ENCODE results near the gene PDCL3.

DNA sequence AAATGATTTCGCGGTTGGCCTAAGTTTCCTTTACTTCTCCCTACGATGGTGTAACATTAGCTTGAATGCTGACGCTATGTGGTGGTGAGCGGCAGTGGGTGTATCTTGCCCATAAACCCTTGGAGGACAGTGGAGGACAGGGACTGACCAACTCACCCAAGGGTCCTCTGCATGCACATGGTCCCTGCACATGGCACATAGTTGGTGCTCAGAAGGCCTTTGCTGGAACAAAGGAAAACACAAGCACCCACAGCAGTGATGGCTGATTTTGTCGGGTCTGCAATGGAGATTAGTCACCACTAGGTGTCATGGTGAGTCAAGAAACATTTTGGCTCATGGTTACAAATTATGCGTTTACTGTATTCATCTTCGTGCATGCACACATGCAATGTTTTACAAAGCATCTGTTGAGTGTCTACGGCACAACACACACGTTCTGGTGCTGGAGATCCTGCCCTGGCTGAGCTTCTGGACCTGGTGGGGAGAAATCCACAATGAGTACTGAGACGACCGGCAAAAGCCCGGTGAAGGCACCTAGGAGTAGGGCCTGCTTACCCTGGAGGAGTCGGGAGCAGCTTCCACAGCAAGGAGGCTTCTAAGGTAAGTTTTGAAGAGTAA, 44.0 kb downstream of the PDCL3 start:
- TF ChIP-seq, protein P1, sequence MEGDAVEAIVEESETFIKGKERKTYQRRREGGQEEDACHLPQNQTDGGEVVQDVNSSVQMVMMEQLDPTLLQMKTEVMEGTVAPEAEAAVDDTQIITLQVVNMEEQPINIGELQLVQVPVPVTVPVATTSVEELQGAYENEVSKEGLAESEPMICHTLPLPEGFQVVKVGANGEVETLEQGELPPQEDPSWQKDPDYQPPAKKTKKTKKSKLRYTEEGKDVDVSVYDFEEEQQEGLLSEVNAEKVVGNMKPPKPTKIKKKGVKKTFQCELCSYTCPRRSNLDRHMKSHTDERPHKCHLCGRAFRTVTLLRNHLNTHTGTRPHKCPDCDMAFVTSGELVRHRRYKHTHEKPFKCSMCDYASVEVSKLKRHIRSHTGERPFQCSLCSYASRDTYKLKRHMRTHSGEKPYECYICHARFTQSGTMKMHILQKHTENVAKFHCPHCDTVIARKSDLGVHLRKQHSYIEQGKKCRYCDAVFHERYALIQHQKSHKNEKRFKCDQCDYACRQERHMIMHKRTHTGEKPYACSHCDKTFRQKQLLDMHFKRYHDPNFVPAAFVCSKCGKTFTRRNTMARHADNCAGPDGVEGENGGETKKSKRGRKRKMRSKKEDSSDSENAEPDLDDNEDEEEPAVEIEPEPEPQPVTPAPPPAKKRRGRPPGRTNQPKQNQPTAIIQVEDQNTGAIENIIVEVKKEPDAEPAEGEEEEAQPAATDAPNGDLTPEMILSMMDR (IDR thresholded peaks at IDR 0.05): peak; percentile 63 to 80 (median 70)
- TF ChIP-seq POLR2A (IDR thresholded peaks at IDR 0.05): no peak
